Fibroblast of lung (primary cell): Measurements from ENCODE around the gene N4BP2L2. TPM values are rescaled to one million over a fixed set of nuclear protein-coding genes. Genes with fewer than 3 reads are reported as not detected.

Experiments used
- DNase-seq, 2 donors: peaks; one replicate each; pipeline versions ENCODE4 v3.0.0 to v3.0.0-alpha.2; 2010; ENCODE audit warnings: low read depth in 2 of 2
- H2AFZ ChIP-seq: 2 replicates; pipeline ENCODE4 v1.5.1; 2012; ENCODE audit warnings: low read length, control low read depth, inconsistent platforms
- H3K27ac ChIP-seq: 2 replicates; pipeline ENCODE4 v1.5.1; 2011; ENCODE audit warnings: low read length, control low read depth; ENCODE audit not compliant: insufficient read depth
- H3K27me3 ChIP-seq: 2 replicates; pipeline ENCODE4 v1.5.1; 2011; ENCODE audit warnings: mild to moderate bottlenecking, low read length; ENCODE audit not compliant: control insufficient read depth, insufficient read depth
- H3K36me3 ChIP-seq: 2 replicates; pipeline ENCODE4 v1.5.1; 2011; ENCODE audit warnings: low read length; ENCODE audit not compliant: control insufficient read depth, insufficient read depth
- H3K4me1 ChIP-seq: 2 replicates; pipeline ENCODE4 v1.5.1; 2011; ENCODE audit warnings: low read length; ENCODE audit not compliant: control insufficient read depth, insufficient read depth; ENCODE audit errors: extremely low read depth
- H3K4me2 ChIP-seq: 2 replicates; pipeline ENCODE4 v1.5.1; 2011; ENCODE audit warnings: low read length, control low read depth; ENCODE audit not compliant: insufficient read depth; ENCODE audit errors: extremely low read depth
- H3K4me3 ChIP-seq, 4 experiments: fragments of 200-600 bp in 1 of 4; sonication (generic) in 1 of 4; replicated peaks in 1 of 4; 2 replicates each; pipeline ENCODE4 v1.5.1; 2011 to 2016; ENCODE audit warnings: low read length in 4 of 4, low read depth in 3 of 4, mild to moderate bottlenecking in 3 of 4, control low read depth in 2 of 4, inconsistent platforms in 1 of 4, mixed read lengths in 1 of 4; ENCODE audit not compliant: insufficient read depth in 1 of 4; ENCODE audit errors: control extremely low read depth in 1 of 4
- H3K79me2 ChIP-seq: 2 replicates; pipeline ENCODE4 v1.5.1; 2012; ENCODE audit warnings: mild to moderate bottlenecking, low read length, inconsistent platforms; ENCODE audit not compliant: control insufficient read depth, insufficient read depth
- H3K9ac ChIP-seq: 2 replicates; pipeline ENCODE4 v1.5.1; 2011; ENCODE audit warnings: mild to moderate bottlenecking, low read length, control low read depth; ENCODE audit not compliant: insufficient read depth
- H3K9me3 ChIP-seq: 2 replicates; pipeline ENCODE4 v1.5.1; 2012; ENCODE audit warnings: low read depth, low read length; ENCODE audit not compliant: control insufficient read depth, insufficient read depth
- H4K20me1 ChIP-seq: 2 replicates; pipeline ENCODE4 v1.5.1; 2011; ENCODE audit warnings: low read length; ENCODE audit not compliant: control insufficient read depth, insufficient read depth; ENCODE audit errors: extremely low read depth
- CTCF ChIP-seq, 2 donors: IDR thresholded peaks in 1 of 2; conservative IDR thresholded peaks in 1 of 2; 1 replicate in 1 of 2; 2 replicates in 1 of 2; pipeline ENCODE4 v1.5.1; 2011 to 2012; ENCODE audit warnings: low read length in 2 of 2, control low read depth in 1 of 2, inconsistent platforms in 1 of 2, low read depth in 1 of 2, mild to moderate bottlenecking in 1 of 2
- EZH2 ChIP-seq: IDR thresholded peaks from 2 replicates; pipeline ENCODE4 v1.5.1; 2012; ENCODE audit warnings: low read length, control low read depth, mild to moderate bottlenecking; ENCODE audit errors: missing control alignments
- polyA plus RNA-seq, 2 donors: library from polyadenylated mRNA; depleted of rRNA in 1 of 2; stranded (reverse) in 1 of 2; unstranded in 1 of 2; fragments of >200 nt; gene quantifications; 2 replicates each; pipeline ENCODE4 v1.2.1, GENCODE V29; 2011 to 2012; ENCODE audit warnings: missing spikeins in 1 of 2
- total RNA-seq: library from RNA; depleted of rRNA; stranded (reverse); fragments of >200 nt; gene quantifications from 2 replicates; pipeline ENCODE4 v1.2.1, GENCODE V29; 2014

Gene N4BP2L2
- total and polyA plus RNA-seq, 2 donors (not counting 1 experiment from before 2014, with no cell fraction given) = 62.4 to 139 TPM

DNA sequence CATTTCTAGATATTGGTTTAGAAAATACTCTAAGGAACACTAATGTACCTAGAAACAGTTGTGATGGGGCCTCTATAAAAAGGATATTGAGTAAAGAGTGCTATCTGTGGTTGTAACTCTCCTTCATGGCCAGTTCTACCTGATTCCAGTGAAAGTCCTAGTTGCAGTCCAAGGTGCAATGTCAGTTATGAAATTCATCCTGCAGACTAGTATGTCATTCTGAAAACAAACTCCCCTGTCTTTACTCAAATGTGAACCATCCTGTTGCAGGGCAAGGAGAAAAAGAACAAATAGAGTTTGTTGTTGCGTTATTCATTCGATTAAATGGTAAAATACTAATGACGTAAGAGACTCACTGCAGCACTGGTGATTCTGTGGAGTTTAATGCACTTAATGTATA is 92.4 kb downstream of the N4BP2L2 start:
- H3K4me3 ChIP-seq = no peak overlapping the region
- no peaks in the 10 kb centered on the region for H4K20me1 ChIP-seq
- TF ChIP-seq CTCF (conservative IDR thresholded peaks at IDR 0.05 in 1 of 2, IDR thresholded peaks at IDR 0.05 in 1 of 2; ENCODE audit: low read depth in 1 of 2, low read length in 2 of 2) (no peak), EZH2 (no peak)
- no peak overlapping the region for H3K4me2 ChIP-seq
- H3K9ac ChIP-seq = no peak overlapping the region
- no peaks in the 10 kb centered on the region for H3K27me3 ChIP-seq
- H3K36me3 ChIP-seq = no peaks in the 10 kb centered on the region
- H3K9me3 ChIP-seq = no peaks in the 10 kb centered on the region
- no peak for DNase-seq
- H3K79me2 ChIP-seq = no peaks in the 10 kb centered on the region
- no peaks in the 10 kb centered on the region for H3K4me1 ChIP-seq
- H3K27ac ChIP-seq = no peak overlapping the region
- no peak overlapping the region for H2AFZ ChIP-seq

DNA sequence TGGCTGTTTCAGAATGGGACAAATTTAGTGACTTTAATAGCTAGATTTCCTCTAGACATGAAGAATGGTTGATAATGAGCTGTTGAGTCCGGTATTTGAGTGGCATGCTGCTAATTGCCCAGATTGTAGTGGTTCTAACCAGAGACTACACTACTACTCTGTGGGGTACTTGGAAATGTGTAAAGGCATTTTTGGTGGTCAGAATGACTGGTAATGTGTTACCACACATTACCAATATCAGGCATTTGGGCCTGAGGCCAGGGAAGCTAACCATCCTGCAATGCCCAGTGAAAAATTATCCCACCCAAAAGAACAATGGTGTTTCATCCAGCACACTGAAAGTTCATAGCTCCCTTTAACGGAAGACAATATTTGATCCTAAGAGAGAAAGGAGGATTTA is 93.1 kb downstream of the N4BP2L2 start:
- H2AFZ ChIP-seq = no peak overlapping the region
- H3K27me3 ChIP-seq = no peaks in the 10 kb centered on the region
- no peaks in the 10 kb centered on the region for H3K79me2 ChIP-seq
- H3K4me3 ChIP-seq = no peak overlapping the region
- H3K9me3 ChIP-seq = no peaks in the 10 kb centered on the region
- peak in 1 of 2 donors; percentile 5 for DNase-seq
- no peak overlapping the region for H3K27ac ChIP-seq
- no peaks in the 10 kb centered on the region for H3K4me1 ChIP-seq
- H4K20me1 ChIP-seq = no peaks in the 10 kb centered on the region
- TF ChIP-seq EZH2 (no peak), CTCF (conservative IDR thresholded peaks at IDR 0.05 in 1 of 2, IDR thresholded peaks at IDR 0.05 in 1 of 2; ENCODE audit: low read depth in 1 of 2, low read length in 2 of 2) (no peak)
- no peaks in the 10 kb centered on the region for H3K36me3 ChIP-seq
- no peak overlapping the region for H3K4me2 ChIP-seq
- H3K9ac ChIP-seq = no peak overlapping the region

DNA sequence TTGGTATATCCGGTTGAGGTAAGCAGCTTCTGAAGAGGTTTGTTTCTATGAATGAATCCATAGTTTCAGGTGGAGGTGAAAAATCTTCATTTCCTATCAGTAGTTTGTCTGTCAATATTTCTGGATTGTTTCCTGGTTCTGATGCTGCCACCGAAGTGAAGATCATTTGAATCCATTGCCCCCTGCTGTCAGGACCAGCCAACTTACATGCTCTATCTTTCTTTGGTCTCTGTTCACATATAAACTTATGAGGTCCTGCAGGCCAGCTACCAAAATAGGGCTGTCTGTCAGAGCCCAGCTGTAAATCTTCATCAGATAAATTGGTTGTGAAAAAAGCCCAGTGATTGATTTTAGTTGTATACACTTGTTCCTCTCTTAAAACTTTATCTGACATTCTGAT is 95.5 kb downstream of the N4BP2L2 start:
- Histone ChIP-seq H3K27ac (no peak overlapping the region), H3K4me3 (no peak overlapping the region), H3K9me3 (no peaks in the 10 kb centered on the region), H3K27me3 (no peaks in the 10 kb centered on the region), H3K9ac (no peak overlapping the region), H3K4me2 (no peak overlapping the region), H3K79me2 (no peaks in the 10 kb centered on the region), H2AFZ (no peak overlapping the region), H4K20me1 (no peaks in the 10 kb centered on the region), H3K36me3 (no peaks in the 10 kb centered on the region), H3K4me1 (no peaks in the 10 kb centered on the region)
- DNase-seq = peak in 1 of 2 donors; percentile 39
- TF ChIP-seq EZH2 (no peak), CTCF (conservative IDR thresholded peaks at IDR 0.05 in 1 of 2, IDR thresholded peaks at IDR 0.05 in 1 of 2; ENCODE audit: low read depth in 1 of 2, low read length in 2 of 2) (peak; percentile 30 to 34)
